HG02885 (cell line): Measurements from ENCODE around the gene ARHGAP15.

Experiments
- ATAC-seq: cut with Tn5 transposase; IDR thresholded peaks from one replicate; pipeline ENCODE4 v1.9.1; 2021; ENCODE audit warnings: mild to moderate bottlenecking; ENCODE audit not compliant: unreplicated experiment, poor library complexity

ARHGAP15 gene

GRCh38 chr2:143600116-143600515 lies 470.9 kb downstream of the ARHGAP15 start:
- no peak for ATAC-seq

DNA sequence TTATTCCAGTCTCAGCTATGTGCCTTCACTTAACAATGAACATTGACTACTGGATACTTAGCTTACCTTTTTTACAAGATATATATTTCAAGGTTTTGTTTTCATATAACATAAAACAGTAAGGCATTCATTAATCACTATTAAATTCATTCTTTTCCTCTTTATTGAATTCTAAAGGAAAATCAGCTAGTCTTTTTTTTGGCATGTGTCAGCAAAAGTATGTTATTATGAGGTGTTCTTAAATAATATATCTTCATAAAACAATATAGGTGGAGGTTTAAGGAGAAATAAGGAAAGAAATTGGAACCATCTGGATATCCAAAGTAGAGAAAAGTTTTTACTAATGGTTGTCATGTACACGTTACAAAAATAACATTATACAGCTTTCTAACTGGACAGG lies 472.6 kb downstream of the ARHGAP15 start:
- ATAC-seq, result no peak

- ATAC-seq, result no peak
These were observed 473.9 kb downstream of the ARHGAP15 start for GRCh38 chr2:143603035-143603655.

GRCh38 chr2:143603846-143604565 lies 474.8 kb downstream of the ARHGAP15 start:
- no peak for ATAC-seq

DNA sequence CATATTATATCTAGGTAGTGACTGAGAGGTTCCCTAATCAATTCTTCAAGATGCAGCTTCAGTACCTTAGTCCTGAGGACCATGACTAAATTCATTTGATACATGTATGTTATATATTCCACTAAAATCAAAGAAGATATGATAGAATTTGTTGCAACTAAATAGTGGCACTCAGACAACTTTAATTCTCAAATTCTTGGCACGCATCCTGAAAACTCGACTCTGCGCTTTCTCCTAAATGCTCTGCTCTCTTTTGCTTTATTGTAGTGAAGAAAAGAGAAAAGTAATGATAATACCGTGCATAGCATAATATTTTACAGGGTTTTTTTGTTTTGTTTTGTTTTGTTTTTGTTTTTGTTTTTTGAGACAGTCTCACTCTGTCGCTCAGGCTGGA lies 475.3 kb downstream of the ARHGAP15 start:
- no peak for ATAC-seq

DNA sequence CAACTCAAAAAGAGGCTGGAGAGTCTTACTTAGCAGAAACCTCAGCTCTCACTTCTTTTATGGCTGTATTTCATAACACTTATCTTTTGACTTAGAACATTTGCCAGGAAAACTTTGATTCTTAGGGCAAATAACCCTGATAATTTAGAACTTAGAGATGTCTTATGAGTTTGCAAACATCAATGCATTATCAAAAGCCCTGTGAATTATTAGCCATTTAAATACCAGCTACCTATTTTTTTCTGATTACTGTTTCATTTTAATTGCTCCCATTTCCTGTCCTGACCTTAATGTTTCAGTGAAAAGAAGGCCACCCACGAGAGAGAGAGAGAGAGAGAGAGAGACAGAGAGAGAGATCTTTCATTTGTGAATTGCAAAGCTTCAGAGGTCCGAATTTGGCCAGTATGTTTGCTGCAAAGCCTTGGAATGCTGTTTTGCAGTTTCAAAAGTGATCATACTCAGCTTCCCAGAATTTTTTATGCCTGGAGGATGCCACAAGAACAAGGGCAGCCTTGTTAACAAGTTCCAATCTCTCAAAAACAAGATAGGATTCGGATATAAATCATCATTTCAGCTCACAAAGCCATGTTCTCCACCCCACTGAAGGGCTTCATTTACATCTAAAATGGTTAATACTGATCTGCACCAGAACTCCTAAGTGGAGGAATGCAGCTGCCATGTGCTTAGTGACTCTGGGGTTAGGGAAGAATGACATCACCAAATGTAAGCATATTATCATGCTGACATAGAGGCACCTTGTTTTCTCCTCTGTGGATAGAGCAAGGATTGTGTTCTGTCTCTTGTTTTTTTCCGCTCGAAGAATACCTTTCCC lies 478.2 kb downstream of the ARHGAP15 start:
- ATAC-seq, result no peak

GRCh38 chr2:143608063-143608423 lies 478.8 kb downstream of the ARHGAP15 start:
- ATAC-seq, result no peak

DNA sequence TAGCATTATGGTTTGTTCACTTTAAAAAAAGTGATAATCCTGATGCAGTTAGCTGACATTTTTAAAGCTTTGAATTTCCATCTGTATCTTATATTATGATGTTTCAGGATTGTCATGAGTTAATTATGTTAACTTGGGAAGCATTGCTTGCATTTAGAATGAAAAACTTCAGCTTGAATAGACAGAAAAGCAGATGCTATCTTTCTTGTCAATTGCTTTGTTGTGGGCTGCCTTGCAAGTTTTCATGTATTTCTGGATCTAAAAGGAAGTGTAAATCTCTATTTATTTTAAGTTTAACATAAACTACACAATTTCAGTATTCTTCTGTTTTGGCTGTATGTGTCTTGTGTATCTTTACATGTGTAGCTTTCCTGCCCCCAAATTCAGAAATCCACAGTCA lies 479.5 kb downstream of the ARHGAP15 start:
- no peak for ATAC-seq

DNA sequence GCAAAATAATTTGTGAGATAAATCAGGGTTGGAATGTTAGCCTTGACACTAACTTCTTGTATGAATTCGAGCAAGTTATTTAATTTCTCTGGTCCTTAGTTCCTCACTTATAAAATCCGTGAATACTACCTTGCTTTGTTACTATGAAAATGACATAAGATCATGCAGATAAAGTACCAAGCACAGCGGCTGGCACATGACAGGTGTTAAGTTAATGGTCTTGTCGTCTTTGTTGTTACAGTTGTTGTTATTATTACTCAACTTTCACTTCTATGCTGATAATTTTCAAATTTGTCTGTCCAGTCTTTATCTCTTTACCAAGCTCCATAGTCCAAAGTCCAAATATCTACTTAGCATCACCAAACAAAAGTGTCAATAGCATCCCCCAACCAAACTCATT lies 482.1 kb downstream of the ARHGAP15 start:
- no peak for ATAC-seq

GRCh38 chr2:143615562-143615961 lies 486.3 kb downstream of the ARHGAP15 start:
- no peak for ATAC-seq

DNA sequence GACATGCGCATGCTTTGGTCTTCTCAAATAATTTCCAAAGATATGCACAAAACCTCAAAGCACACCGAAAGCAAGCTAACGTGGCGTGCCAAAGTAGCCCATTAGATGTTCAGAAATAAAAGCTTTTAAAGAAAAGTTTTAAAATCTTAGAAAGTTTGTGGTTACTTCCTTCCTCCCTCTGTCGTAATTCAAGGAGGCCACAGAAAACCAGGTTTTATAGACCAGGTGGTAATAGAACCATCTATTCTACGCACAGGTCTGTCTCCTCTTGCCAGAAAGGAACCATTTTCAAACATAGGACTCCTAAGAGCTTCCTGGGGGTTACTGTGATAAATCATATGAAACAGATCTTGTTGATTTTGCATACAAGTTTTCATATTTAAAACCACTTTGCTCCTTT lies 487.2 kb downstream of the ARHGAP15 start:
- no peak for ATAC-seq

GRCh38 chr2:143617803-143618415 lies 488.7 kb downstream of the ARHGAP15 start:
- ATAC-seq, result no peak

- no peak for ATAC-seq
These were observed 492.9 kb downstream of the ARHGAP15 start for GRCh38 chr2:143622106-143622505.

GRCh38 chr2:143623231-143623908 lies 494.2 kb downstream of the ARHGAP15 start:
- no peak for ATAC-seq

DNA sequence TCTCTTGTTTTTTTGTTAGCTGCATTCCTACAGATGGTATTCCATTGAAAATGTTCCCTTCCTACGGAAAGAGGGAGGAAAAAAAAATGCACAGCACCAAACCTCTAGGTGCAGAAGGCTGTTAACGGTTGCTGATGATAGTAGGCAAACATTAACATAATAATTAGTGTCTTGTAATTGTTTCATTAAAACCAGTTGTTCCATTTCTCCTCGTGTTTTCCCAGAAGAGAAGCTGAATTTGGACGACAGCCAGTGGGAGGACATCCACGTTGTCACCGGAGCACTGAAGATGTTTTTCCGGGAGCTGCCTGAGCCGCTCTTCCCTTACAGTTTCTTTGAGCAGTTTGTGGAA lies 494.7 kb downstream of the ARHGAP15 start:
- ATAC-seq, result no peak

DNA sequence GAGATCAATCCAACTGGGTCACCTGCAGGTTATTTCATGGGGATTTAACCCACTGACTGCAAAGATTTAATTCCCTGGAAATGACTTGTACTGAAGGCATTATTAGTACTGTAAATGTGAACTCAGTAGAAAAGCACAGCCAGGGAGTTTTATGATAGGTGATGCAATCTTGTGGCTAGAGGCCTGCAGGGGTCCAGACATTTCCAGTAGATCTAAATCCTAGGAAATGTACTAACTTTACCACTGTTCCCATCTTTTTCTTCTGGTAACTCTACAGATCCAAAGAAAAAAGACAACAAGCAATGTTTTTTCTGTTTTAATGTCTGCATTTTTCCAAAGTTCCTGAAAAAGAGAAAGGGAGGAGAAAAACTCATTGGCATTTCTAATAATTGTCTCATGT lies 500.1 kb downstream of the ARHGAP15 start:
- ATAC-seq, result no peak

DNA sequence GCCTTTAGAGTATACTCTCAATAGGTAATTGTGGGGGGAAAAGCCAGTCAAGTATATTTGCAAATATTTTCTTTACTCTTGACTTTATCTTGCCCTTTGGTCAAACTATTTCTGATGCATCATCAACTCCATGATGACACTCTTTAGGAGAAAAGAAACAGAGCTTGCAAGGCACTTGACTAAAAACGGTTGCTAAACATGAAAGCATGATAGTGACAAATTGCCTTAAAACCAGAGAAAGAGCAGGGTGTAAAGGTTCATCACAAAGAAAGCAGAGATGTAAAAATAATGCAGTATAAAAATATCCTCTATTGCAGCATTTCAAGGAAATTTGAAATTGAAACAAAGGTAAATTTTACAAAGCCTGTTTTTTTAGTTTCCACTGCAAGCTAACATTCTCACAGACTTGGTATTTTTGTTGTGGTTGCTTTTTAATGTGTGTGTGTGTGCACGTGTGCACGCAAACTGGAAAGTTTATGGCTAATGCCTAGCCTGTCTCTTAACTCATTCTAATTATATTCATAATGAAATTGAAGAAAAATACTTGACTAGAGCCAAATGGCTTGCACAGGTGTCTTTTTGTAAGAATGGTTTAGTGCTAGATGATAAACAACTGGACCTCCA lies 503.6 kb downstream of the ARHGAP15 start:
- no peak for ATAC-seq

DNA sequence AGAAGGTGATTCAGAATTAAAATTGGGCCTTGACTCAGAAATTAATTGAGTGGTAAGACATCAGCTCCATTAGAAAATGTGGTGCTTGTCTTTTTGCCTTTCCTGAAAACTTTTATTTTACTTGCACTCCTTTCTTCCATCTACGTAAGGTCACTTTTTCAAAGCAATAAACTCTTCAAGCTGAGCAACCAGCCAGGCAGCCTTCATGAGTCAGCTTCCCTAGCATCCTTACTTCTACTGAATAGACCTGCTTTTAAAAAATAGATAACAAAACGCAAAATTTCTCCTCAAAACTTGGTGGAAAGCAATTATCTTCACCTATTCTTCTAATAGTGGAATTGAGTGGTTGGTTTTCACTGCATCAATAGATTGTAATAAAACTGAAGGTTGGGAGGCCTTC lies 504.2 kb downstream of the ARHGAP15 start:
- ATAC-seq, result no peak

GRCh38 chr2:143635302-143635701 lies 506.1 kb downstream of the ARHGAP15 start:
- no peak for ATAC-seq

DNA sequence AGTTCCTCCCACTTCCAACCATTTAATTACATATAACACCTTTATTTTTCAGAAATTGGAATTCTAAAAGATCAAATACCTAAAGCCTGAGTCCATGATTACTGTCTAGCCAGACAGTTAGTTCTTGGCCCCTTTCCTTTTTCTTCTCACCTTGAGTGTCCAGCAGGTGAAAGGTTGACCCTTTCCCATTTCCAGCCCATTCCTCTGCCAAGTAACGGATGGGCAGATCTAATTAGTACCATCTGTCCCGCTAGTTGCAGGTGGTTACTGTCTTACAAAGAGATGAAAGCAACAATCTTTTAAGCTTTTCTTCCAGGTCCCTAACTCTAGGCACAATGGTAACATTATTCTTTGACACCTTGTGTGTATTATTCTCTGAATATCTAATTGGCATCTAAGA lies 506.7 kb downstream of the ARHGAP15 start:
- ATAC-seq, result no peak
